ENCODE results near the gene ZFYVE28.

Gene ZFYVE28

DNA sequence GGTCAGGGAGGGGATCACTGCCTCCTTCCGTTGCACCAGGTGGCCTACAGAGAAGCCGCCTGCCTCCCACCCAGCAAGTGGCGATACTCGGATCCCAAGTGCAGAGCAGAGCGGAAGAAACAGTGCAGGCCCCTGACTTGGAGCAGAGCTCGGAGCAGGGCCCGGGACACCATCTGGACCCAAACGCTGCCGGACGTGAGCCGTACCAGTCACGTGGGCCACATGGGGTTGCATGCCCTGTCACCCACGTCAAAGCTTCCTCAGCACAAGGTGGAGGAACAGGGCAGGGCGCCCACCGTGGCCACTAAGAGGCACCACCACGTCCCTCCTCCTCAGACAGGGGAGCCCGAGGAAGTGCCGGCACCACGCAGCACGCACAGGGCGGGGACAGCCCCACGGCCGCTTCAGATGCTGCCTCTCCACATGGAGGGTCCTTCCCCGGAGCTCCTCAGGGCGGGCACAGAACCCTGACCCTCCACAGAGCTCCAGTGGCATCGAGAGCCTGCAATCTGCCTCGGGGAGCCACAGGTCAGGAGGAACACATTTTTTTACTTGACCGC is 18.7 kb downstream of the ZFYVE28 start:
- TF ChIP-seq, protein P1, sequence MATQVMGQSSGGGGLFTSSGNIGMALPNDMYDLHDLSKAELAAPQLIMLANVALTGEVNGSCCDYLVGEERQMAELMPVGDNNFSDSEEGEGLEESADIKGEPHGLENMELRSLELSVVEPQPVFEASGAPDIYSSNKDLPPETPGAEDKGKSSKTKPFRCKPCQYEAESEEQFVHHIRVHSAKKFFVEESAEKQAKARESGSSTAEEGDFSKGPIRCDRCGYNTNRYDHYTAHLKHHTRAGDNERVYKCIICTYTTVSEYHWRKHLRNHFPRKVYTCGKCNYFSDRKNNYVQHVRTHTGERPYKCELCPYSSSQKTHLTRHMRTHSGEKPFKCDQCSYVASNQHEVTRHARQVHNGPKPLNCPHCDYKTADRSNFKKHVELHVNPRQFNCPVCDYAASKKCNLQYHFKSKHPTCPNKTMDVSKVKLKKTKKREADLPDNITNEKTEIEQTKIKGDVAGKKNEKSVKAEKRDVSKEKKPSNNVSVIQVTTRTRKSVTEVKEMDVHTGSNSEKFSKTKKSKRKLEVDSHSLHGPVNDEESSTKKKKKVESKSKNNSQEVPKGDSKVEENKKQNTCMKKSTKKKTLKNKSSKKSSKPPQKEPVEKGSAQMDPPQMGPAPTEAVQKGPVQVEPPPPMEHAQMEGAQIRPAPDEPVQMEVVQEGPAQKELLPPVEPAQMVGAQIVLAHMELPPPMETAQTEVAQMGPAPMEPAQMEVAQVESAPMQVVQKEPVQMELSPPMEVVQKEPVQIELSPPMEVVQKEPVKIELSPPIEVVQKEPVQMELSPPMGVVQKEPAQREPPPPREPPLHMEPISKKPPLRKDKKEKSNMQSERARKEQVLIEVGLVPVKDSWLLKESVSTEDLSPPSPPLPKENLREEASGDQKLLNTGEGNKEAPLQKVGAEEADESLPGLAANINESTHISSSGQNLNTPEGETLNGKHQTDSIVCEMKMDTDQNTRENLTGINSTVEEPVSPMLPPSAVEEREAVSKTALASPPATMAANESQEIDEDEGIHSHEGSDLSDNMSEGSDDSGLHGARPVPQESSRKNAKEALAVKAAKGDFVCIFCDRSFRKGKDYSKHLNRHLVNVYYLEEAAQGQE (IDR thresholded peaks at IDR 0.05; ENCODE audit: insufficient read depth in 1 of 2, low read depth in 2 of 2, low read length in 2 of 2) = no peak
- no peak for TF ChIP-seq SIN3A (IDR thresholded peaks at IDR 0.05; ENCODE audit: borderline replicate concordance, insufficient read depth, low read length)
- no peak for TF ChIP-seq FOXP2 (optimal IDR thresholded peaks at IDR 0.05; ENCODE audit: borderline replicate concordance, extremely low read depth, extremely low read length, insufficient read depth)
- no peak for TF ChIP-seq TAF1 (IDR thresholded peaks at IDR 0.05; ENCODE audit: borderline replicate concordance, insufficient read depth, low read length)
- TF ChIP-seq POLR2AphosphoS5 (IDR thresholded peaks at IDR 0.05; ENCODE audit: low read depth, low read length) = no peak

DNA sequence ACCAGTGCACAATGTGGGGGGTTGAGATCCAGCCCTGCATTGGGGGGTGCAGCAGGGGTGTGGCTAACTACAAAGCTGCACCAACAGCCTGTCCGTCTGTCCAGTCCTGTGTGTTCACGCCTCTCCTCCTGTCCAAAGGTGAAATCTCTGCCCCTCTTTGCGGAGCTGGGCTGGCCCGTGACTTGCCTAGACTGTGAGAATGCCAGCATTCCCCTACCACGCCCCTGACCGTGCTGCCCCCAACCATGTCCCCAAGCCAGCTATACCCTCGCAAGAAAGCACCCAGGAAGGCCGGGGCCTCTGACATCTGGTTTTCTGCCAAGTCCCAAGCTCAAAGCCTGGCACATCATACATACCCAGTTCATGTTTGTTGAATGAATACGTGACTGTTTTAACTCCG is 19.2 kb downstream of the ZFYVE28 start:
- no peak for TF ChIP-seq FOXP2 (optimal IDR thresholded peaks at IDR 0.05; ENCODE audit: borderline replicate concordance, extremely low read depth, extremely low read length, insufficient read depth)
- TF ChIP-seq SIN3A (IDR thresholded peaks at IDR 0.05; ENCODE audit: borderline replicate concordance, insufficient read depth, low read length) = no peak
- no peak for TF ChIP-seq TAF1 (IDR thresholded peaks at IDR 0.05; ENCODE audit: borderline replicate concordance, insufficient read depth, low read length)

DNA sequence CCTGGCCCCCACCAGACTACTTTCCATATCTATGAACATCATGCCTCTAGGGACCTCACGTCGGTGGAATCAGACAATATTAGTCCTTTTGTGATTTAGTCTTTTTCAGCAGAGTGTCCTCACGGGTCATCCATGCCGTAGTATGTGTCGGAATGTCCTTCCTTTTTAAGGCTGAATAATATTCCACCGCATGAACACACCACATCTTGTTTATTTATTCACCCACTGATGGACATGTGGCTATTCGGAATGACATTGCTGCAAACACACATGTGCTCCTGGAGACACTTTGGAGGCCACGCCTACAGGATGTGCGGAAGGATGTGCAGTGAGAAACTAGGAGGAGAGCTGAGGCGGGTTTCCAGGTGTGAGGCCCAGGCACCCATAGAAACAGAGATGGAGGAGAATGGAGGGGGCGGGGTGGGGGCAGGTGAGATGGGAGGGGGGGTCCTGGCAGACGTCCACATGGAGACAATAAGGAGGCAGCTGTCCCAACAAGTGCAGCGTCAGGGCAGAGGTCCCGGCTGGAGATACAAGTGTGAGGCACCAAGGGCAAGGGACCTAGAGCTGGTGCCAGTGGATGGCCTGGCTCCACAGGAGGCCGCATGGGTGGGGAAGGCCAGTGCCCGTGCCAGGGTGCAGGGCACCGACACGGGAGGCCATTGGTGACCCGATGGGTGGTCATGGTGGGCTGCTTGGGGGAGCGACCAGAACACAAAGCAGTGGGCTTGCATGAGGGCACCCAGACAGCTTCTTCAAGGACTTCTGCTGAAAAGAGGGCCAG is 20.7 kb downstream of the ZFYVE28 start:
- no peak for TF ChIP-seq POLR2AphosphoS5 (IDR thresholded peaks at IDR 0.05; ENCODE audit: low read depth, low read length)
- no peak for TF ChIP-seq FOXP2 (optimal IDR thresholded peaks at IDR 0.05; ENCODE audit: borderline replicate concordance, extremely low read depth, extremely low read length, insufficient read depth)
- TF ChIP-seq TAF1 (IDR thresholded peaks at IDR 0.05; ENCODE audit: borderline replicate concordance, insufficient read depth, low read length) = no peak
- TF ChIP-seq, protein P1 (IDR thresholded peaks at IDR 0.05; ENCODE audit: insufficient read depth in 1 of 2, low read depth in 2 of 2, low read length in 2 of 2) = no peak
- TF ChIP-seq SIN3A (IDR thresholded peaks at IDR 0.05; ENCODE audit: borderline replicate concordance, insufficient read depth, low read length) = no peak

DNA sequence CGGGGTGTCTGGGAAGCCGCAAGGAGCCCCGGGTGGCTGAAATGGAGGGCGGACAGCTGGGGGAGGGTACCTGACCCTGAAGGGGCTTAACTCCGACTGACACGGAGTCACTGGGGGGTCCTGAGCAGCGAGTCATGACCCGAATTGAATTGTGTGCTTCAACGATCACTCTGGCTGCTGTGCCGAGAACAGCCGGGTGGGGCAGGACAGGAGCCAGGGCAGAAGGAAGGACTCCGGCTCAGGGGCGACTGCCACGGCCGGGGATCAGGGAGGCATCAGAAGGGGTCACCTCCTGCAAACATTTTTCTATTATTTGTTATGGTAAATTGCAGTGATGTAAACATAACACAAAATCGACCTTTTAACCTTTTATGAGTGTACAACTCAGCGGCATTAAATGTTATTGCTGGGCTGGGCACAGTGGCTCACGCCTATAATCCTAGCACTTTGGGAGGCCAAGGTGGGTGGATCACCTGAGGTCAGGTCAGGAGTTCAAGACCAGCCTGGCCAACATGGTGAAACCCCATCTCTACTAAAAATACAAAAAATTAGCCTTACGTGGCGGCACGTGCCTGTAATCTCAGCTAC is 21.6 kb downstream of the ZFYVE28 start:
- TF ChIP-seq FOXP2 (optimal IDR thresholded peaks at IDR 0.05; ENCODE audit: borderline replicate concordance, extremely low read depth, extremely low read length, insufficient read depth) (no peak), SIN3A (IDR thresholded peaks at IDR 0.05; ENCODE audit: borderline replicate concordance, insufficient read depth, low read length) (no peak), TAF1 (IDR thresholded peaks at IDR 0.05; ENCODE audit: borderline replicate concordance, insufficient read depth, low read length) (no peak), POLR2AphosphoS5 (IDR thresholded peaks at IDR 0.05; ENCODE audit: low read depth, low read length) (no peak)
- TF ChIP-seq, protein P1 (IDR thresholded peaks at IDR 0.05; ENCODE audit: insufficient read depth in 1 of 2, low read depth in 2 of 2, low read length in 2 of 2) = no peak

DNA sequence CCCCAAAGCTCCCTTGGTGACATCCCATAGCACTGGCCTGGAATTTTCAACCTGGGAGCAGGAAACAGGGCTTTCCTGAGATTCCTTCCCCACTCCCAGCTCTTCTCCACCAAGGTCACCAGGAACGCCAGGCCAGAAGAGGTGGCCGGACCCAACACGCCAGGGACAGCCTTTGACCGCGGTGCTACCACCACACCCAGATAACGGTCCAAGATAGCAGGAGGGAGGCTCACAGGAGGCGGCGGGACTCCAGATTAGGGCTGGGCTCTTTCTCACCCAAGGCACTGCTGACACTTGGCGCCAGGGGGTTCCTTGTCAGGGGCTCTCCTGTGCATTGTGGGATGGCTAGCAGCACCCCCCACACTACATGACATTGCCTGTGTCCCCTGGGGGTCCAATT is 22.9 kb downstream of the ZFYVE28 start:
- no peak for TF ChIP-seq SIN3A (IDR thresholded peaks at IDR 0.05; ENCODE audit: borderline replicate concordance, insufficient read depth, low read length)
- TF ChIP-seq, protein P1 (IDR thresholded peaks at IDR 0.05; ENCODE audit: insufficient read depth in 1 of 2, low read depth in 2 of 2, low read length in 2 of 2) = no peak
- TF ChIP-seq FOXP2 (optimal IDR thresholded peaks at IDR 0.05; ENCODE audit: borderline replicate concordance, extremely low read depth, extremely low read length, insufficient read depth) = no peak
- no peak for TF ChIP-seq POLR2AphosphoS5 (IDR thresholded peaks at IDR 0.05; ENCODE audit: low read depth, low read length)
- no peak for TF ChIP-seq TAF1 (IDR thresholded peaks at IDR 0.05; ENCODE audit: borderline replicate concordance, insufficient read depth, low read length)
